HEK293T (cell line): ENCODE results near the gene TAF4B.
"Not testable (repeated sequence)": the region's sequence is repeated elsewhere in the genome, so short reads cannot be mapped to it uniquely, and the experiment has no call there.

ENCODE experiments used
- CTCF ChIA-PET: fragments of 350-600 bp; formaldehyde crosslinking; extraction: SDS; loops from one replicate; lab custom pipeline; 2021; ENCODE audit warnings: antibody characterized with exemption, inconsistent platforms; lab: Yijun Ruan, JAX
- POLR2A ChIA-PET: fragments of 350-600 bp; formaldehyde crosslinking; extraction: SDS; loops from one replicate; lab custom pipeline; 2020; ENCODE audit warnings: antibody characterized with exemption, inconsistent platforms; lab: Yijun Ruan, JAX
- DNase-seq: peaks from one replicate; pipeline ENCODE4 v3.0.0; 2012; ENCODE audit warnings: mixed read lengths; ENCODE audit errors: extremely low spot score
- ARNT ChIP-seq: fragments of 450-650 bp; IDR thresholded peaks from 2 replicates; pipeline ENCODE4 v1.6.1; 2017; ENCODE audit warnings: mild to moderate bottlenecking
- BHLHE40 ChIP-seq: fragments of 450-650 bp; IDR thresholded peaks from 2 replicates; pipeline ENCODE4 v1.6.1; 2016; ENCODE audit warnings: mild to moderate bottlenecking, moderate library complexity, borderline replicate concordance
- CTBP1 ChIP-seq: fragments of 450-650 bp; IDR thresholded peaks from 2 replicates; pipeline ENCODE4 v1.6.1; 2016; ENCODE audit warnings: borderline replicate concordance
- ELF4 ChIP-seq: fragments of 450-650 bp; IDR thresholded peaks from 2 replicates; pipeline ENCODE4 v1.6.1; 2017; ENCODE audit warnings: antibody characterized with exemption
- FOXA1 ChIP-seq: fragments of 450-650 bp; IDR thresholded peaks from 2 replicates; pipeline ENCODE4 v1.6.1; 2016; ENCODE audit warnings: mild to moderate bottlenecking
- FOXK2 ChIP-seq: fragments of 450-650 bp; IDR thresholded peaks from 2 replicates; pipeline ENCODE4 v1.6.1; 2016; ENCODE audit warnings: mild to moderate bottlenecking
- FOXM1 ChIP-seq: fragments of 450-650 bp; IDR thresholded peaks from 2 replicates; pipeline ENCODE4 v1.6.1; 2017; ENCODE audit warnings: mild to moderate bottlenecking, borderline replicate concordance
- HDGF ChIP-seq: fragments of 450-650 bp; IDR thresholded peaks from 2 replicates; pipeline ENCODE4 v1.6.1; 2017; ENCODE audit warnings: antibody characterized with exemption, borderline replicate concordance
- L3MBTL2 ChIP-seq: fragments of 450-650 bp; conservative IDR thresholded peaks from 2 replicates; pipeline ENCODE4 v1.6.1; 2016; ENCODE audit warnings: mild to moderate bottlenecking
- LEF1 ChIP-seq: fragments of 450-650 bp; IDR thresholded peaks from 2 replicates; pipeline ENCODE4 v1.6.1; 2017; ENCODE audit warnings: mild to moderate bottlenecking, borderline replicate concordance
- NFRKB ChIP-seq: fragments of 450-650 bp; IDR thresholded peaks from 2 replicates; pipeline ENCODE4 v1.6.1; 2016; ENCODE audit warnings: mild to moderate bottlenecking, moderate library complexity
- PKNOX1 ChIP-seq: fragments of 450-650 bp; IDR thresholded peaks from 2 replicates; pipeline ENCODE4 v1.6.1; 2016
- SP1 ChIP-seq: fragments of 450-650 bp; IDR thresholded peaks from 2 replicates; pipeline ENCODE4 v1.6.1; 2017
- SUZ12 ChIP-seq: fragments of 450-650 bp; IDR thresholded peaks from 2 replicates; pipeline ENCODE4 v1.6.1; 2016; ENCODE audit warnings: mild to moderate bottlenecking
- TARDBP ChIP-seq: fragments of 450-650 bp; IDR thresholded peaks from 2 replicates; pipeline ENCODE4 v1.6.1; 2016
- ZNF384 ChIP-seq: fragments of 450-650 bp; IDR thresholded peaks from 2 replicates; pipeline ENCODE4 v1.6.1; 2016

TAF4B gene

GRCh38 chr18:26258711-26259110 lies 32.5 kb downstream of the TAF4B start:
- ChIA-PET CTCF (interaction anchor here (0.6 to 1.0 kb wide), 2 partner anchors 11 to 894 kb away, joined by 4 to 6 read pairs; no protein-coding TSS in a partner anchor), POLR2A (no interaction called here)
- no peak for DNase-seq
- TF ChIP-seq FOXA1 (no peak), ZNF384 (no peak), SUZ12 (no peak), HDGF (no peak), ELF4 (no peak), FOXK2 (no peak), NFRKB (no peak), CTBP1 (no peak)

GRCh38 chr18:26259416-26259815 lies 33.2 kb downstream of the TAF4B start:
- DNase-seq, POLR2A ChIA-PET: not testable (repeated sequence)

GRCh38 chr18:26262156-26262555 lies 35.9 kb downstream of the TAF4B start:
- DNase-seq: no peak
- TF ChIP-seq NFRKB (no peak), ELF4 (no peak), ZNF384 (no peak), LEF1 (no peak), FOXK2 (no peak), FOXA1 (no peak), TARDBP (no peak), HDGF (no peak)
- ChIA-PET CTCF (interaction anchor here (0.6 kb wide), 1 partner anchor 430 kb away, joined by 3 read pairs; no protein-coding TSS in a partner anchor), POLR2A (no interaction called here)

More at GRCh38 chr18:26259416-26259815, 33.2 kb downstream of the TAF4B start:
- CTCF ChIA-PET: interaction anchor here (1.0 kb wide), 1 partner anchor 11 kb away, joined by 6 read pairs; no protein-coding TSS in a partner anchor

- ChIA-PET CTCF (interaction anchor here (0.6 kb wide), 1 partner anchor 41 kb away, joined by 5 read pairs; no protein-coding TSS in a partner anchor), POLR2A (no interaction called here)
- TF ChIP-seq ARNT (no peak), SP1 (no peak), LEF1 (no peak), L3MBTL2 (no peak), ELF4 (no peak), NFRKB (no peak), TARDBP (no peak), FOXA1 (no peak), SUZ12 (no peak), FOXM1 (no peak), HDGF (no peak), FOXK2 (no peak), PKNOX1 (no peak), BHLHE40 (no peak), CTBP1 (no peak), ZNF384 (no peak)
- no peak for DNase-seq
Observed at GRCh38 chr18:26267357-26267930, 41.2 kb downstream of the TAF4B start.

GRCh38 chr18:26268454-26268853 lies 42.2 kb downstream of the TAF4B start:
- ChIA-PET POLR2A (no interaction called here), CTCF (no interaction called here)
- TF ChIP-seq LEF1 (no peak), BHLHE40 (no peak), SP1 (no peak), CTBP1 (no peak), PKNOX1 (no peak), NFRKB (no peak), FOXK2 (no peak), ELF4 (no peak), ZNF384 (no peak), TARDBP (no peak), FOXA1 (no peak), L3MBTL2 (no peak), HDGF (no peak)
- no peak for DNase-seq

GRCh38 chr18:26271917-26272549 lies 45.8 kb downstream of the TAF4B start:
- no peak for DNase-seq
- CTCF ChIA-PET: no interaction called here
- POLR2A ChIA-PET: no interaction called here
- TF ChIP-seq FOXM1: no peak
- no peak for TF ChIP-seq LEF1
- no peak for TF ChIP-seq SP1
- no peak for TF ChIP-seq TARDBP
- no peak for TF ChIP-seq SUZ12
- TF ChIP-seq ARNT: no peak
- no peak for TF ChIP-seq PKNOX1
- no peak for TF ChIP-seq FOXK2
- no peak for TF ChIP-seq BHLHE40

- TF ChIP-seq ZNF384 (no peak), FOXM1 (no peak), PKNOX1 (no peak), BHLHE40 (no peak), LEF1 (no peak), TARDBP (no peak), L3MBTL2 (no peak), FOXK2 (no peak)
- ChIA-PET CTCF (interaction anchor here (0.6 kb wide), 1 partner anchor 16 kb away, joined by 3 read pairs; no protein-coding TSS in a partner anchor), POLR2A (no interaction called here)
- DNase-seq: no peak
Observed at GRCh38 chr18:26277374-26277773, 51.1 kb downstream of the TAF4B start.
